Activated CD8-positive, alpha-beta memory T cell treated with anti-CD3 and anti-CD28 coated beads, Interleukin-2, amount 10 ng/mL, durations not matched to agents 7 days and 5 days (primary cell): ENCODE data around the gene LRRC4B. TPM values are rescaled to one million over a fixed set of nuclear protein-coding genes. Genes with fewer than 3 reads are reported as not detected.

ENCODE experiments used
- ATAC-seq: fragments of 150-1000 bp; cut with Tn5 transposase; one replicate; pipeline ENCODE4 v1.10.0; 2021; ENCODE audit warnings: moderate library complexity
- CTCF ChIA-PET: fragments of 350-600 bp; sonication (Branson Sonifier 250); formaldehyde crosslinking; loops from one replicate; lab custom pipeline; 2021; ENCODE audit warnings: antibody characterized with exemption; lab: Charles Lee
- DNase-seq: peaks from one replicate; pipeline ENCODE4 v3.0.0-alpha.2; 2020
- H3K27ac Mint-ChIP-seq: one replicate; pipeline ENCODE4 v1.8.0; 2021; ENCODE audit warnings: mild to moderate bottlenecking, mixed read lengths
- H3K27me3 Mint-ChIP-seq: one replicate; pipeline ENCODE4 v1.8.0; 2021; ENCODE audit warnings: mixed read lengths
- H3K36me3 Mint-ChIP-seq: one replicate; pipeline ENCODE4 v1.8.0; 2021; ENCODE audit warnings: mild to moderate bottlenecking, mixed read lengths
- H3K4me1 Mint-ChIP-seq: one replicate; pipeline ENCODE4 v1.8.0; 2021; ENCODE audit warnings: mixed read lengths
- H3K4me3 Mint-ChIP-seq: one replicate; pipeline ENCODE4 v1.8.0; 2021; ENCODE audit warnings: mild to moderate bottlenecking, moderate library complexity, mixed read lengths
- H3K9me3 Mint-ChIP-seq: one replicate; pipeline ENCODE4 v1.8.0; 2022; ENCODE audit warnings: low read depth, mixed read lengths
- total RNA-seq, 2 experiments: library from RNA; stranded (reverse); gene quantifications; one replicate each; pipeline ENCODE4 v1.2.3, GENCODE V29; 2021

LRRC4B gene
- total RNA-seq, 2 experiments from 2014 or later = not detected

GRCh38 chr19:50555033-50555432 is 13.2 kb downstream of the LRRC4B start:
- H3K36me3 Mint-ChIP-seq = no peaks in the 10 kb centered on the region
- no peak overlapping the region for H3K27ac Mint-ChIP-seq
- CTCF ChIA-PET = interaction anchor here (0.7 to 4.7 kb wide), 5 partner anchors 10 to 280 kb away, joined by 3 to 48 read pairs (median 3); no protein-coding TSS in a partner anchor
- peaks cover 39% of the 10 kb centered on the region for H3K27me3 Mint-ChIP-seq
- ATAC-seq = no peak
- DNase-seq = no peak
- peaks cover 4% of the 10 kb centered on the region for H3K4me1 Mint-ChIP-seq
- no peak overlapping the region for H3K4me3 Mint-ChIP-seq
- no peaks in the 10 kb centered on the region for H3K9me3 Mint-ChIP-seq

DNA sequence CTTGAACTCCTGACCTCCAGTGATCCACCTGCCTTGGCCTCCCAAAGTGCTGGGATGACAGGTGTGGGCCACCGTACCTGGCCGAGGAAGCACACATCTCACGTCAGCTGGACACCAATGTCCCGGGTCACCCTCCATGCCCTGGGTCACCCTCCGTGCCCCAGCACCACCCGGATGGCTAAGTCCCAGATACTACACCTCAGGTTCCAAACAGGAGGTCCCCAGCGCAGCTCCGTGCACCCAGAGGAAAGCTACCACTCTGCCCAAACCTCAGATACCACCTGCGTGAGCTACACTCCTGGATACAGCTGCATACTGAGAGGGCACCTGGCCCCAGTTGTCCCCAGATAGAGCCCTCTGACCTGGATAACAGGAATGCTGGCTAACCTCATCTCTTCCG is 14.0 kb downstream of the LRRC4B start:
- H3K27me3 Mint-ChIP-seq = peaks cover 43% of the 10 kb centered on the region
- H3K4me3 Mint-ChIP-seq = no peak overlapping the region
- H3K9me3 Mint-ChIP-seq = no peaks in the 10 kb centered on the region
- H3K36me3 Mint-ChIP-seq = no peaks in the 10 kb centered on the region
- CTCF ChIA-PET = interaction anchor here (1.0 kb wide), 1 partner anchor 17 kb away, joined by 3 read pairs; no protein-coding TSS in a partner anchor
- ATAC-seq (no peak), DNase-seq (no peak)
- peaks cover 4% of the 10 kb centered on the region for H3K4me1 Mint-ChIP-seq
- H3K27ac Mint-ChIP-seq = no peak overlapping the region

GRCh38 chr19:50553134-50553703 is 15.0 kb downstream of the LRRC4B start:
- Mint-ChIP-seq H3K4me1 (peaks cover 4% of the 10 kb centered on the region), H3K36me3 (no peaks in the 10 kb centered on the region), H3K27ac (no peak overlapping the region), H3K27me3 (peaks cover 43% of the 10 kb centered on the region), H3K4me3 (no peak overlapping the region), H3K9me3 (no peaks in the 10 kb centered on the region)
- CTCF ChIA-PET = no interaction called here
- no peak for DNase-seq
- no peak for ATAC-seq

DNA sequence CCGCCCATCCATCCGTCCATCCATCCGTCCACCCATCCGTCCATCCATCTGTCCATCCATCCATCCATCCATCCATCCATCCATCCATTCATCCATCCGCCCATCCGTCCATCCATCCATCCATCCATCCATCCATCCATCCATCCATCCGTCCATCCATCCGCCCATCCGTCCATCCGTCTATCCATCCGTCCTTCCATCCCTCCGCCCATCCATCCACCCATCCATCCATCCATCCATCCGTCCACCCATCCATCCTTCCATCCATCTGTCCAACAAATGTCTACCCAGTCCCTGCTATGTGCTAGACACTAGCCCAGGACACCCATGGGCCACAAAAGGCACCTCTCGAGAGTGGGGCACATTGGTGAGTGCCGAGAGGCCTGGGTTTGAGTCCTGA is 15.7 kb downstream of the LRRC4B start:
- ATAC-seq (no peak), DNase-seq (no peak)
- no peak overlapping the region for H3K4me3 Mint-ChIP-seq
- H3K9me3 Mint-ChIP-seq = no peaks in the 10 kb centered on the region
- no peak overlapping the region for H3K27ac Mint-ChIP-seq
- H3K36me3 Mint-ChIP-seq = no peaks in the 10 kb centered on the region
- peaks cover 4% of the 10 kb centered on the region for H3K4me1 Mint-ChIP-seq
- CTCF ChIA-PET = no interaction called here
- H3K27me3 Mint-ChIP-seq = peaks cover 40% of the 10 kb centered on the region

- Mint-ChIP-seq H3K4me1 (peaks cover 4% of the 10 kb centered on the region), H3K27me3 (peaks cover 37% of the 10 kb centered on the region), H3K4me3 (no peak overlapping the region), H3K9me3 (no peaks in the 10 kb centered on the region), H3K36me3 (no peaks in the 10 kb centered on the region), H3K27ac (no peak overlapping the region)
- ATAC-seq (no peak), DNase-seq (no peak)
- CTCF ChIA-PET = no interaction called here
Observed at GRCh38 chr19:50551715-50552187, 16.5 kb downstream of the LRRC4B start.

DNA sequence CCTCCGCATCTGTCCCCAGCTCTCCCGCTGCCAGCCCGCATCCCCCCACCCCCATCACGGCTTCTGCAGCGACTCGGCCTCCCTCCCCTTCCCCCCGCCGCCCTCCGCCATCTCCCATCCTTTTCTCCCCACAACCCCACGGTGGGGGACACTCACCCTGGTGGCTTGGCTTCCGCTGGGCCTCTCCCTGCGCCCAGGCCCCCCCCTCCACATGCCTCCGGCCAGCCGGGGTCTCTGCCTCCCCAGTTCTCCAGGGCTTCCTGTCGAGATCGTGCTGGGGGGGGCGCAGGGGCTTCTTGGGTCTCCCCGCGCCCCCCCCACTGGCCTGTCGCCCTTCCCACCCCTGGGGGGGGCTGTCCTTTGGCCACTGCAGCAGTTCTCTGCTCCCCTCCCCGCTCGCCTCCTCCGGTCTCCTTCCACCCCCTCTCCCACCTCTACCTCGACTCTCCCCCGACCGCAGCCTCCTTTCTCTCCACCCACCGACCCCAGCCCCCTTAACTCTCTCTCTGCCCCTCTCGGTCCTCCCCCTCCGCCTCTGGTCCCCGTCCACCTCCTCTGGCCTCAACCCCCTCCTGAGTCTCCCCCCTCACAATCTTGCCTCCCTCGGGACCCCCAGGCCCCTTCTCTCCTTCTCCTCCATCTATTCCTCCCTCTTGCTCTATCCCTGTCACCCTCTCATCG is 17.1 kb downstream of the LRRC4B start:
- no peaks in the 10 kb centered on the region for H3K4me1 Mint-ChIP-seq
- H3K27me3 Mint-ChIP-seq = peaks cover 34% of the 10 kb centered on the region
- no peaks in the 10 kb centered on the region for H3K9me3 Mint-ChIP-seq
- DNase-seq (no peak), ATAC-seq (no peak)
- H3K4me3 Mint-ChIP-seq = no peak overlapping the region
- no peak overlapping the region for H3K27ac Mint-ChIP-seq
- no peaks in the 10 kb centered on the region for H3K36me3 Mint-ChIP-seq
- CTCF ChIA-PET = no interaction called here

- Mint-ChIP-seq H3K36me3 (no peaks in the 10 kb centered on the region), H3K4me3 (no peak overlapping the region), H3K4me1 (no peaks in the 10 kb centered on the region), H3K27ac (no peak overlapping the region), H3K9me3 (no peaks in the 10 kb centered on the region), H3K27me3 (peaks cover 34% of the 10 kb centered on the region)
- CTCF ChIA-PET = interaction anchor here (1.0 kb wide), 1 partner anchor 9 kb away, joined by 4 read pairs; no protein-coding TSS in a partner anchor
- no peak for ATAC-seq
- DNase-seq = no peak
Observed at GRCh38 chr19:50550594-50550966, 17.7 kb downstream of the LRRC4B start.

DNA sequence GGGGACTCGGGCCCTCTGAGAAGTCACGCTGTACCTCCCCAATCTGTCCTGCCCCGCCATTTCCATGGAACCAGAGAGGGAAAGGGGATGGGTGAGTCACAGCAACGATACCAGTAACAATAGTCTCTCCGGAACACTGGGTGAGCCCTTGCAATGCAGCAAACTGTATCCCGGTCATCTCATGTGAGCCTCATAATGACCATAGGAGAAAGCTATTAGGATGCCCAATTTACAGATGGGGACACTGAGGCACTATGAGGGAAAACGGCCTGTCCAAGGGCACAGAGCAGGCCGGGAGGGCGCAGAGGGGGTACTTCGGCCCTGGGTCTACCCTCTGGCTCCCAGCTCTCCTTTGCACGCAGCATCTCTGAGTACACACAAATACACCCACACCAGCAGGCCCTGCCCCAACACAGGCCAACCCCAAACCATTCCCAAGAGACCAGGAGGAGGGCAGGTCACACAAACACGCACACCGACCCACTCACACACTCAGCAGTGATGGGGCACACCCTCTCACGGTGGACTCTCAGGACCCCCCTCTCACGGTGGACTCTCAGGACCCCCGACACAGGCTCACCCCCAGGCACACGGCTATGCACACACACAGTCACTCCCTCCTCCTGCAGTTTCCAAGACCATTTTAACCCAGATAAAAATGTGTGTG is 18.2 kb downstream of the LRRC4B start:
- Mint-ChIP-seq H3K27ac (no peak overlapping the region), H3K4me3 (no peak overlapping the region), H3K27me3 (peaks cover 30% of the 10 kb centered on the region), H3K4me1 (no peaks in the 10 kb centered on the region), H3K36me3 (no peaks in the 10 kb centered on the region), H3K9me3 (no peaks in the 10 kb centered on the region)
- ATAC-seq (no peak), DNase-seq (no peak)
- CTCF ChIA-PET = interaction anchor here (1.0 kb wide), 1 partner anchor 10 kb away, joined by 4 read pairs; no protein-coding TSS in a partner anchor

DNA sequence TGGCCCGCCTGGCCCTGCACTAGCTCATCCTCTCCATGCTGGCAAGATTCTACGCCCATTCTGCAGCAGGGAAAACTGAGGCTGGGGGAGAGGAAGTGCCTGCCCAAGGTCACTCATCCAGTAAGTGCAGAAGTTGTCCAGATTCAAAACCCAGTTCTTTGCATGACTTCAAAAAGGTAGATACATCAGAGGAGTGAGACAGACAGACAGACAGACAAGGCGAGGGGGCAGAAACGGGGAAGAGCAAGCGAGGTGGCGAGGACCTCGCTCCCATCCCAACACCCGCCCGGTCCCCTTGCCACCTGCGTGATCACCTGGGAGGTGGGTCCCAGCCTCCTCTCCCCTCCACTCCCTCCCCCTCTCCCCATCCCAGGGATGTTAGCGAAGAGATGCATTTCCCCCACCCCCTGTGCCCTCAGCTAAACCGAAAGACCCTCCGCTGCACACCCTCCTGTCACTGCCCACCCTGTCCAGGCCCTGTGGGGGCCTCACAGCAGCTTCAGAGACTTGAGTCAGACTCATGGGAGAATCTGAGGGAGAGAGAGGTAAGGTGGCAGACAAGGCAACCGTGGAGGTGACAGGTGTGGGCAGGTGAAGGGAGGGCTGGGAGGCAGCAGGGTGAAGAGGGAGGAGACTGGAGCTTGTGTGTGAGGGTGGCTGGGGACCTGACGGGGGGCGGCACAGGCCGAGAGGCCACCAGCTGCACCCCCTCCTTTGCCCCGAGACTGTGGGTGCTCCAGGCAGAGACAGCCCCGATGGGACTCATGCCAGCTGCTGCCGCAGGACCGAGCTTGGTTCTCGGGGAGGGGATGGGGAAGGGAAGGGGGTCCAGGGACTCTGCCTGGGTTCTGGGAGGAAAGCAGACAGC is 18.9 kb downstream of the LRRC4B start:
- CTCF ChIA-PET = interaction anchor here (1.0 kb wide), 1 partner anchor 11 kb away, joined by 4 read pairs; no protein-coding TSS in a partner anchor
- H3K36me3 Mint-ChIP-seq = no peaks in the 10 kb centered on the region
- no peak overlapping the region for H3K4me3 Mint-ChIP-seq
- H3K27ac Mint-ChIP-seq = no peak overlapping the region
- ATAC-seq (no peak), DNase-seq (no peak)
- H3K27me3 Mint-ChIP-seq = peaks cover 28% of the 10 kb centered on the region
- no peaks in the 10 kb centered on the region for H3K4me1 Mint-ChIP-seq
- no peaks in the 10 kb centered on the region for H3K9me3 Mint-ChIP-seq

- Mint-ChIP-seq H3K4me1 (no peaks in the 10 kb centered on the region), H3K27ac (no peak overlapping the region), H3K9me3 (no peaks in the 10 kb centered on the region), H3K36me3 (no peaks in the 10 kb centered on the region), H3K27me3 (peaks cover 26% of the 10 kb centered on the region), H3K4me3 (no peak overlapping the region)
- ATAC-seq (no peak), DNase-seq (no peak)
- CTCF ChIA-PET = interaction anchor here (0.7 kb wide), 1 partner anchor 10 kb away, joined by 3 read pairs; no protein-coding TSS in a partner anchor
Observed at GRCh38 chr19:50548191-50549058, 19.8 kb downstream of the LRRC4B start.

DNA sequence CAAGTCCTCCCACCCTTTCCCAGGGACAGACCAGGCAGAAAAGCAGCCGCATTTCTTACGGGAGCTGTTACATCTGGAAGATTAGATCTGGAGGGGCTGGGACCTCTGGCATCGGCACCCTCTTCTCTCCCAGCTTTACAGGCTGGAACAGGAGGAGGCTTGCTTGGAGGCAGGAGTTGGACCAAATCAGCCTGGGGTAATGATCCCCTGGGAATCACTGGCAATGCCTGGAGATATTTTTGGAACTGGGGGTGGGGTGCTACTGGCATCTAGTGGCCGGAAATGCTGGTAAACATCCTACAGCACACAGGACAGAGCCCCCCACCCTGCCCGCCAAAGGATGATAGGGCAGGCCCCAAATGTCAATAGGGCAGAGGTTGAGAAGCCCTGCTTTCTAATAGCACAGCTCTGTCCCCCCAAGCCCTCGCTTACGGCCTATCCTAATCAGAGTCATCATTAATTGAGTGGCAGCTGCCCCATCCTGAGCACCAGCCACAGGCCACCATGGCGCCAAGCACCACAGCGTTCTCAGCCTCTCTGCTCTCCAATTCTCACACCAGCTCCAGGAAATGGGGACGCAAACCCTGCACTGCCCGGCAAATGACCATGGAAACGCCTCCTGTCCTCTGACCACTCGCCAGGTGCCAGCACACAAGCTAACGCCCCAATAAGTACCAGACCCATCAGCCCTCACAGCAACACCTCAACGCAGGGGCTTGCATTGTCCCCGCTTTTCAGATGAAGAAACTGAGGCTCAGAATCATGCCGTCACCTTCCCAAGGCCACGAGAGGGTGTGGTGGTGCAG is 20.6 kb downstream of the LRRC4B start:
- Mint-ChIP-seq H3K27ac (no peak overlapping the region), H3K36me3 (no peaks in the 10 kb centered on the region), H3K9me3 (no peaks in the 10 kb centered on the region), H3K4me1 (no peaks in the 10 kb centered on the region), H3K4me3 (no peak overlapping the region), H3K27me3 (peaks cover 19% of the 10 kb centered on the region)
- DNase-seq = no peak
- no peak for ATAC-seq
- CTCF ChIA-PET = interaction anchor here (0.7 kb wide), 2 partner anchors 9 kb away, joined by 3 read pairs; no protein-coding TSS in a partner anchor
